Measurements from ENCODE around the gene ARHGAP6.
"Not testable (repeated sequence)": the region's sequence is repeated elsewhere in the genome, so short reads cannot be mapped to it uniquely, and the experiment has no call there.

ARHGAP6 gene

DNA sequence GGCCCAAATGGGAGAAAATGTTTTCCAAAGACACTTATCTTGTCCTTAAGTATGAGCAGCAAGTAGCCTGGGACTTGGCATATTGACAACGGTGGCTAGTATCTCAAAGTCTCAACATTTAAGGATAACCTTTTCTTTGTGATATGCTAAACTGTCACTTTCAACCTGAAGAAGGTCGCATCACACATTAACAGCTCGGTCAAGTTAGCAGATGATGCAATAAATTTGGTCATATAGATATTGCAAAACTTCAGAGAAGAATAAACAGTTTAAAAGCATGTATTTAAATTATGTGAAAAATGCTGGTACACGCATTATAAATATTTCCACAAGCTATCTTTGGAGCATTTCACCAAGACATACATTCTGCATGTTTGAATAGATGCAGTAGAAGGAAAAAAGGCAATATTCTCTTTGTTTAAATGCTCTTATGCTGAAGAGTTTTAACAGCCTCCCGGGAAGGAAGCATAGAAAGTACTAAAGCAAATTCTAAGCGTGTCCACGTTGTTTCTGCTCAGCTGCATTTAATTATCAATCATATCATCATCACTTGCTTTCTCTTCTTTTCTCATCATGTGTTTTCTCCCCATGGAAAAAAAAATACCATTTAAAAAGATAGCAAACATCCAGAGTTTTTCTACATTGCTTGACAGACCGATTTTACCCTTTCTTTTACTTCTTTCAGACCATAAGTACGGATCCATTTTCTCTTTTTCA is 24.2 kb downstream of the ARHGAP6 start:
- no peak for DNase-seq

- DNase-seq = no peak
Measured at GRCh38 chrX:11640089-11640488, 25.6 kb downstream of the ARHGAP6 start.

- no peak for DNase-seq
Measured at GRCh38 chrX:11632732-11633131, 33.0 kb downstream of the ARHGAP6 start.

GRCh38 chrX:11629593-11630211 is 36.0 kb downstream of the ARHGAP6 start:
- DNase-seq = no peak

DNA sequence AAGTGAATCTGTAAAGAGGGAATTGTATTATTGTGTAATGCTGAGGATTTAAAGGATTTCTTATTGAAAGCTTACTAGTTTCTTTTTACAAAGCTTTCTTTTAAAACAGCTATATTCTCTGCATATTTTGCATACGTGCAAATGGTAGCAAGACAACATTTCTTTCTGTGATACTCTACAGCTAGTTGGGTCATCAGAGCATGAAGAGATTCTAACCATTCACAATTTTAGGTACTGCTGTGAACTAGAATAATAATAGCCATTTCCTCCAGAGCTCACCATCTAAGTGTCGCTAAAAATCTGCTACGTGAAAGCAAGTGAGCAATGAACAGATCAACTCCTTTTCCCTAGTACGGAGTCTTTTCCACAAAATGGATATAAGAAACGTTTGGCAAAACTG is 37.3 kb downstream of the ARHGAP6 start:
- no peak for DNase-seq

DNA sequence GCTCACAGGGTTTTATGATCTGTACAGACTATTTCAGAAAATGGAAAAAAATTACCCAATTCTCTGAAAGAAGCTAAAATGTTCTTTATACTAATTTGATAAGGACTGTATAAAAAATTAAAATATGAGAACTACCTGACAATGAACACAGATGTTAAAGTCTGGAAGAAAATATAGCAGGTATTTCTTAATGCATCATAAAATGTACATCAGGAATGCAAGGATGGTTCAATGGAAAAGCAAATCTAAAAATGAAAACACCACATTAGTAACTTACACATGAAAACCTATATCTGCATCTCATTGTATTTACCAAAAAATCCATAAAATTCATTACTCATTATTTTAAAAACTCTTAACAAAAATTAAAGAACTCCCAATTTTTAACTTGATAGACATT is 39.4 kb downstream of the ARHGAP6 start:
- DNase-seq = no peak

DNA sequence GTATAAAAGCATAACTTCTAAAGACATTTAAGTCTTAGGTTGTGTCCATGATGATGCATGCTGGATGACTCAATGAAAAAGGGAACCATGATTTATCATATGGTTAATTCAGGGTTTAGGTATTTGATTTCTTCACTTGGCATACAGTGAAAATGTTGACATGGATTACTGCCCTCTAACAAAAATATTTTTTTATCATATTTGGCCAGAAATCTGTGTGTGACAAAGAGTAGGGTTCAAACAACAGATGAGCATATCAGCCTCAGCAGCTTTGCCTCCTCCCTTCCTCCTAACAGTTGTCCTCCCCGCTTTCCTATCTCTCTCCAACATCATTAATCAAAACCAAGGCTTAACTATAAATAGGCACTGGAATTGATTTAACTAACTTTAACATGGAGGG is 46.3 kb downstream of the ARHGAP6 start:
- no peak for DNase-seq

- not testable (repeated sequence) for DNase-seq
Measured at GRCh38 chrX:11614253-11614652, 51.5 kb downstream of the ARHGAP6 start.

DNA sequence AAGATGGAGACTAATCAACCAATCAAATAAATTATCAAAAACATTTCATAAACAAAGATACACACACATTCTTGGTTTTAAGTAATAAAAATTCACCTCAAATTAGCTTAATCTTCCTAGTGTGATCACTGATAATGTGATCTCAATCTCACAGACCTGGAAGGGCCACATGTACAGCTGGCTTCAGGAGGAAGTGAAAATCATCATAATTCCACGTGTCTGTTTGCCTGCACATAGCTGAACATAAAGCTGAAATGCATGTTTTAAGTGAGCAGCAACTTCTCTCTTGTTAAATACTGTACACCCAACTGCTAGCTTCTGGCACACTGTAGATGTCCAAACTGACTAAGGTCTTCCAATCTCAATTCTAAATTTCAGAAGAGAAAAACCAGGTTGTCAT is 53.8 kb downstream of the ARHGAP6 start:
- no peak for DNase-seq

DNA sequence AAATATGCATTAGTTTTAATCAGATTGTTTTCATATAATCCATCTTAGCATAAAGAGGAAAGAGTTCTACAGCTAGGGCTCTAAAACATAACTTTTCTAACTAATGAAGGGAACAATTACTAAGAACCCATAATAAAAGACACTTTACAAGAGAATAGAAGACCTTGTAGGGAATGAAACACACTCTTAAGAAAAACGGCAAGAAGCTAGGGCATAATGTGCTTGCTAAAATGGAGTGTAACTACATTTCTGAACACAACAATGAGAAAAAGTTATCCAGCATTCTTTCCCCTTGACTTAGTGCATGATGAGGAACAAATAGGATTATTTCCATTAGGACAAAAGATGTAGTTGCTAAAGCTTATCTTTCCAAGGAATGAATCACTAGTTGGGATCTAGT is 54.6 kb downstream of the ARHGAP6 start:
- no peak for DNase-seq

DNA sequence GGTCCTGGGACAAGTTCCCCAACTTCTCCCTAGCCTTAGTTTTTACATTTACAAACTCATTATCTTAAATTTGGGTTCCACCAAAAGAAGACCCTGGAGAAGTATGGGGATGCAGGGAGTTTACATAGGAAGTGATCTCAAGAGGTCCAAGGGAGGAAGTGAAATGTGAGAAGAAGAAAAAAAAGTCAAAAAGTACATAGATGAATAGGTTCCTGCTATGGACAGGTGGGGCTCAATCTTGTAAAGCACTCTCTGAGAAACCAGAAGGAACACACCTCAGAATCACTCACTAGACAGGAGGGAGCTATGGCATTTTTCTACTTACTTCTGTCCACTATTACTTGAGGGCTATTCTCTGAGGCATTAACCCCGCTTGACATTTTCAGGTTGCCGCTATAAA is 56.6 kb downstream of the ARHGAP6 start:
- no peak for DNase-seq

- DNase-seq = no peak
Measured at GRCh38 chrX:11606408-11606807, 59.3 kb downstream of the ARHGAP6 start.

DNA sequence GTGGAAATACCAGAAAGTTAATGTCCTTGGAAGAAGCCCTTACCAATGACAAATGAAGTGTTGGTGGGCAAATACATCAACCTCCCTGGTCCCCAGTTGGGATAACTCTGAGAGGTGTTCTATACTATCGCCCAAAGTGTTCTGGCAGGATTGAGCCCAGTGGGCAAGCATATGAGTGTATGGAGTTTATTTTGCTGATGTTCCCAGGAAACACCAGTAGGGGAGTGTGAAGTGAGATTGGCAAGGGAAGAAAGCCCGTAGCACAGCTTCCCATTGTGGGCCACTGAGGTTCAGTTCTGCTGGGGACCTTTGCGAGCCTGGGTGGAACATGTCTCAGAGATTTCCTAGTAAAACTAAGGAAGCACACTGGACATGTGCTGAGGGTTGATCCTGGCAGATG is 65.1 kb downstream of the ARHGAP6 start:
- no peak for DNase-seq

DNA sequence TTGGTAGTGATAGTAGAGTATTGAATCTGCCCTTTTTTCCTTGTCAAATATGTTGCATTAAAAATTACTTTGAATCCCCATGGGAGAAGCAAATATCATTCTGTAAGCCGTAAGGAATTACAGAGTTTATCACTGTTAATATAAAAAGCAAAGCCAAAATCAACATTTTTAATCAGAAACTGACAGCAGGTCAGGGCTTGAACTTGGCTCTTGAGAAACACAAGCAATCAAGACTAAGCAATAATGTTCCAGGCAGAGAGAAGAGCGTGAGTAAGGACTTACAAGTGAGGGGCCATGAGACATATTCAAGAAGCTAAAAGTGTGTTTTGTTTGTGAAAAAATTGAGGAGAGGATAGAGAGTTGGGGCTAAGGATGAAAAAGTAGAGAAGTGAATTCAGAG is 68.2 kb downstream of the ARHGAP6 start:
- no peak for DNase-seq

DNA sequence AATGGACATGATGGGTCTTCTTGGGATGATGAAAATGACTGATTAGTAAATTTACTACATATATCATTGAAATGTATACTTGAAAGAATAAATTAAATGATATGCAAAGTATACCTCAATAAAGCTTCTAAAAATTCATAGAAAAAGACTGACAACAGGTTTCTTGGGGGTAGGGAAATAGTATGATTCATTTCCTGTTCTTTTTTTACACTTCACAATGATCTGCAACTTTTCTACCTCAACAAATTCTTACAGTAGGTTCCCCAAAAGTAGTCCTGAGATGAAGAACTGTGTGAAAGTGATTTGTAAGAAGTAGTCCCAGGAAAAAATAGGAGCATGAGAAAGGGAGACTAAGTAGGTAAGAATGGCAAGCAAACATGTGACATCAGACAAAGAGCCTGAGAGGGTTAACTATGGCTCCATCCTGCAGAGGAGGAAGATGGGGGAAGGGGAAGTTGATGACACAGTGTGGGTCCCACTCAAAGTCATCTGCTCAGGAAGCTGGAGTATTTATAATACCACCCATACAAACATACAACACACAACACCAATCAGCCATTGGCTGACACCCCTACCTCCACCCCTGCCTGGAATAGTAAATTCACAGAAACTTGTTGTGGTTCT is 73.9 kb downstream of the ARHGAP6 start:
- peak; percentile 24 for DNase-seq

DNA sequence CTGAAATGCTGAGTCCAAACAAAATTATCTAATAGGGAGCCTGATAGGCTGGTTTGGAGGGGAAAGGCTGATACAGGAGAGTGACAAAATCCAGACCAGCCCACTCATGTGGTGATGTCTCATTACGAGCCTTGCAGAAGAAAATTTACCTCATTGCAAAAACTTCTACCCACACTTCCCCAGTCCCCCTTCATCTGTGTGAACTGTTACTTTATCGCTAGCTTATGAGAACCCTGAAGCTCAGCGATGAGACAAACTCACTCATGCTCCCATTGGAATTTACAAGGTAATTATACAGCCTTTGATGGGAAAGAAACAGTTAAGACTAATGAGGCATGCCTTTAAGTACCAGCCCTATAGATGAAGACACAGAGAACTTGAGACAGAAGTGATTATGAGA is 76.1 kb downstream of the ARHGAP6 start:
- DNase-seq = no peak

DNA sequence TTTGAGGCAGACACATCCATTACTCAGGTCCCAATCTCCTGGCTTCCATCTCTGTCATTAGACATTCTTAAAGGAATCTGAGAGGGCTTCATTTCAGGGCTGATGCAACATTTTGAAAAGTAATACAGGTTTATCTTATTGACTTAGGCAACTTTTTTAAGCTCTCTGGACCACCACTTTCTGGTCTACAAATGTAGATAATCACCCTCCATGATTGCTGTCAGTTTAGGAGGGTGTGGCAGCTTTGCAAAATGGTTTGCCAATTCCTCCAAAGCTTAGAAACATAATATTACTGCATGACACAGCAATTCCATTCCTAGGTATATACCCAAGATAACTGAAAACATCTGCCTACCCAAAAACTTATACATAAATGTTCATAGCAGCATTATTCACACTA is 77.6 kb downstream of the ARHGAP6 start:
- no peak for DNase-seq

DNA sequence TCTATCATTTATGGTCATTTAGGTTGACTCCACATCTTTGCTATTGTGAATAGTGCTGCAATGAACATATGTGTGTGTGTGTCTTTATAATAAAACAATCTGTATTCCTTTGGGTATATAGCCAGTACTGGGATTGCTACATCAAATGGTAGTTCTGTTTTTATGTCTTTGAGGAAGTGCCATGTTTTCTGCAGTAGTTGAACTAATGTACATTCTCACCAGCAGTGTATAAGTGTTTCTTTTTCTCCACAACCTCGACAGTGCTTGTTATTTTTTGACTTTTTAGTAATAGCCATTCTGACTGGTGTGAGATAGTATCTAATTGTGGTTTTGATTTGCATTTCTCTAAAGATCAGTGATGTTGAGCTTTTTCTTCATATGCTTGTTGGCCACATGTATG is 80.5 kb downstream of the ARHGAP6 start:
- DNase-seq = no peak

DNA sequence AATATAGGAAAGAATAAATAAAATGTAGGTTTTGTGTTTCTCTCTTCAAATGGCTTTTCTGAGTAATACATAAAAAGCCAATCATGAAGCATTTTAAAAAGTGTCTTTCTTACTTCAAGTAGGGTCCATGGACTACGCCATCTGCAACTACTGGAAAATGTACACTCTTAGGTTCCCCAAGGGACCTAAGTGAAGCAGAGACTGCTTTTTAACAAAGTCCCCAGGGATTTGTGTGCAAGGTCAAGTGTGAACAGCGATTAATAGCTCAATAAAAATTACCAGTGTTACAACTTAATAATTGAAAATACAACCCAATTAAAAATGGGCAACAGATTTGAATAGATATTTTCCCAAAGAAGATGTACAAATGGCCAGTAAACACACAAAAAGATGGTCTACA is 84.9 kb downstream of the ARHGAP6 start:
- DNase-seq = no peak

DNA sequence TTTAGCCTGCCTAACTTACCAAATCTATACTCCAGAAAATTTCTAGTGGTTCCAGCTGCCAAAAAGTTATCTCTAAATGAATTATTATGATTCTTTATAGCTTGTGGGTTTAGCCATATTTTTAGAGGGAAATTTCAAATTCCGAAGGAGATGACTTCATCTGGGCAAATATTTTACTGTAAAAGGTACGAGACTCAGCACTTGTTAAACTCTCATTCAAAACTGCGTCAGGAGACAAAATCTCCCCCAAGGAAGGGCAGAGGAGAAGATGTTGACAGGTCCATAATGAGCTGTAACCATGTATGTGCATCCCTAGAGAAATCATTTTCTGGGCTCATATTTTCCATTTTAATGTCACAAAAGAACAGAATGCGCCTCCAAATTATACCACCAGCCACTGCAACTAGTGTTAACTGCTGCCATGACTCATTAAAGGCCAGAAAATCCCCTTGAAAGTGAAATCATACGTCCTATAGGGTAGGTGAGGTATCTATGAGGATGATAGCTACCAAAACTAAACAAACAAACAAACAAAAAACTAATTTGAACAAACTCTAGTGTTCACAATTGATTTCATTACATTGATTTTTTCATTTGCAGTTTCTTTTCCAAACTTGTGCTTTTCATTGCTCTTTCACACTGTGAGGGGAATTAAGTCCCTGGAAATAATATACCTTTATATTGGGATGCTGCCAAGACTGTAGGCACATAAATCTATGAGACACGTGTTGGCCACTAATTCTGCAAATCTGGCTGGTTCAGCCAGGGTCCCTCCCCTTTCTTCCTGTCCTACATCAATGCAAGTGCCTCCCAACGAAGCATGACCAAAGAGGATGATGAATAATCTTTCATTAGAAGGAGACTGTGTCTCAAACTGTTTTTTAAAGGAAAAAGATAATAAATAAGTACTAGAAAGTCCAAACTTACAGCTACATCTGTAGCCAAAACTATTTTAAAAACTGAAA is 85.8 kb downstream of the ARHGAP6 start:
- DNase-seq = no peak

- DNase-seq = not testable (repeated sequence)
Measured at GRCh38 chrX:11578301-11578700, 87.4 kb downstream of the ARHGAP6 start.

DNA sequence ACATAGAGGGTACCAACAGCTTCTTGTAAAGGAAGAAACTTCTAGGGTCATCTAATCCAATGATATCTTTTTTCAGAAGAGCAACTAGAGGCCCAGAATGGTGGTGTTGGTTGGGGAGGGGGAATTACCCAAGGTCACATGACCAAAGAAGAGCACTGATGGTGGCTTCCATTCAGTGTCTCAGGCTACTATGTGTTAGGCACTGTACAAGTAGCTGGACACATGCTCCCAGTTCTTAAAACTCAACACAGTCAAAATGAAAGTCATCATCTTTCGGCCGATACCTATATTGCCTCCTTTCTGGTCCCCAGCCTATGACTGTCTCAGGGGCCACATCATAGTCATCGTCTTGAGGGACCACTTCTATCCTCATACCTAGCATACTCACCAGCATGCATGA is 88.1 kb downstream of the ARHGAP6 start:
- DNase-seq = no peak

- no peak for DNase-seq
Measured at GRCh38 chrX:11575332-11575731, 90.4 kb downstream of the ARHGAP6 start.

Measured in activated CD4-positive, alpha-beta T cell treated with anti-CD3 and anti-CD28 coated beads, Interleukin-10, Interleukin-2, amounts not matched to agents 100 ng/mL and 50 ng/mL, durations not matched to agents 16 hours and 8 hours (primary cell).